Caco-2 (cell line): ENCODE data around the gene TOR1B. TPM values are rescaled to one million over a fixed set of nuclear protein-coding genes. Genes with fewer than 3 reads are reported as not detected.
"Not testable (repeated sequence)": the region's sequence is repeated elsewhere in the genome, so short reads cannot be mapped to it uniquely, and the experiment has no call there.

ENCODE experiments used
- BruUV-seq: library from RNA; stranded (reverse); fragments of 400-500 nt; replicated peaks from 2 replicates; lab custom pipeline; 2021; lab: Mats Ljungman, UMichigan
- CTCF ChIA-PET: fragments of 300-600 bp; sonication (Branson Sonifier 250); formaldehyde crosslinking; loops from one replicate; lab custom pipeline; 2022; ENCODE audit warnings: antibody characterized with exemption; lab: Charles Lee
- POLR2A ChIA-PET: fragments of 300-600 bp; sonication (Branson Sonifier 250); formaldehyde crosslinking; loops from one replicate; lab custom pipeline; 2022; ENCODE audit warnings: antibody characterized with exemption; lab: Charles Lee
- DNase-seq, 2 experiments: peaks; one replicate each; pipeline versions ENCODE4 v3.0.0 to v3.0.0-alpha.2; 2020 to 2022
- H3K27me3 ChIP-seq: replicated peaks from 2 replicates; pipeline ENCODE4 v1.6.0; 2011; ENCODE audit warnings: low read length; ENCODE audit not compliant: control insufficient read depth, insufficient read depth
- H3K36me3 ChIP-seq: 2 replicates; pipeline ENCODE4 v1.5.1; 2011; ENCODE audit warnings: low read length; ENCODE audit not compliant: control insufficient read depth, insufficient read depth
- H3K4me1 ChIP-seq: fragments of 250-450 bp; sonication (Bioruptor Pico); 2 replicates; pipeline ENCODE4 v1.5.1; 2020; ENCODE audit warnings: mild to moderate bottlenecking
- H3K4me3 ChIP-seq: 2 replicates; pipeline ENCODE4 v1.5.1; 2011; ENCODE audit warnings: low read depth, mild to moderate bottlenecking, control low read depth, low read length
- H3K9me3 ChIP-seq: fragments of 250-450 bp; sonication (Bioruptor Pico); 2 replicates; pipeline ENCODE4 v1.5.1; 2020; ENCODE audit warnings: mild to moderate bottlenecking, moderate library complexity
- H3K27ac Mint-ChIP-seq: one replicate; pipeline ENCODE4 v1.8.0; 2022; ENCODE audit warnings: mixed read lengths; ENCODE audit not compliant: unreplicated experiment
- H3K27me3 Mint-ChIP-seq: one replicate; pipeline ENCODE4 v1.8.0; 2022; ENCODE audit warnings: mixed read lengths; ENCODE audit not compliant: insufficient read depth, unreplicated experiment
- H3K36me3 Mint-ChIP-seq: one replicate; pipeline ENCODE4 v1.8.0; 2022; ENCODE audit warnings: mild to moderate bottlenecking, mixed read lengths; ENCODE audit not compliant: insufficient read depth, unreplicated experiment
- H3K4me1 Mint-ChIP-seq: one replicate; pipeline ENCODE4 v1.8.0; 2022; ENCODE audit warnings: low read depth, mixed read lengths; ENCODE audit not compliant: unreplicated experiment
- H3K4me3 Mint-ChIP-seq: one replicate; pipeline ENCODE4 v1.8.0; 2022; ENCODE audit warnings: mild to moderate bottlenecking, moderate library complexity, mixed read lengths; ENCODE audit not compliant: unreplicated experiment
- H3K9me3 Mint-ChIP-seq: one replicate; pipeline ENCODE4 v1.8.0; 2022; ENCODE audit warnings: mixed read lengths; ENCODE audit not compliant: unreplicated experiment
- intact Hi-C: fragments of 100-400 bp; cut with micrococcal nuclease; formaldehyde crosslinking; loops from one replicate; pipeline ENCODE4 v1.10.0; 2022; ENCODE audit not compliant: unreplicated experiment
- total RNA-seq: library from RNA; stranded (reverse); gene quantifications from 2 replicates; pipeline ENCODE4 v1.2.3, GENCODE V29; 2022
- TF ChIP-seq, protein P1 (sequence below), 2 experiments: fragments of 200-600 bp in 1 of 2; IDR thresholded peaks; 1 replicate in 1 of 2; 2 replicates in 1 of 2; pipeline versions ENCODE4 v1.5.1 to v1.8.0; 2011 to 2022; ENCODE audit warnings: antibody characterized with exemption in 1 of 2, control low read depth in 1 of 2, inconsistent platforms in 1 of 2, low read depth in 1 of 2, low read length in 1 of 2, mild to moderate bottlenecking in 1 of 2, moderate library complexity in 1 of 2; ENCODE audit not compliant: insufficient read depth in 1 of 2, severe bottlenecking in 1 of 2, unreplicated experiment in 1 of 2

Gene TOR1B
- total RNA-seq, 1 experiment from 2014 or later = 22.8 TPM

DNA sequence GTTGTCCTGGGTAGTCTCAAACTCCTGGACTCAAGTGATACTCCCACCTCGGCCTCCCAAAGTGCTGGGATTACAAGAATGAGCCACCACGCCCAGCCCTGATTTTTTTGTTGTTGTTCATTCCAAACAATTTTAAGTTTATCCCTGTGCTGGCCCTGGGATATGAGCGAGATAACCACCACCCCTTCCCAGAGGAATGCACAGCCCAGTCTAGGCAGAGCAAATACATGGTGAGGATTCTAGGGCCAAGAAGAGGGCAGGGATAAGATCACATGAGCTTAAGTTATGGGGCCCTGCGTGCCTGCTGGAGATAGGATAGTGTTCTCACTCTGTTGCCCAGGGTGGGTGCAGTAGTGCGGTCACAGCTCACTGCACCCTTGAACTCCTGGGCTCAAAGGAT is 21.0 kb upstream of the TOR1B start:
- no peaks in the 10 kb centered on the region for H3K36me3 ChIP-seq
- no peak for DNase-seq
- intact Hi-C loops = no loop called here
- no TSS peak for BruUV-seq
- H3K27me3 ChIP-seq = no peaks in the 10 kb centered on the region
- ChIA-PET POLR2A (interaction anchor here (0.5 kb wide), 1 partner anchor 55 kb away, joined by 4 read pairs; no protein-coding TSS in a partner anchor), CTCF (interaction anchor here (0.6 to 1.6 kb wide), 4 partner anchors 32 to 140 kb away, joined by 3 to 15 read pairs (median 5); partner anchors contain the start of gene ASB6)
- Mint-ChIP-seq H3K4me1 (peaks cover 6% of the 10 kb centered on the region), H3K27me3 (peaks cover 10% of the 10 kb centered on the region), H3K27ac (no peak overlapping the region), H3K36me3 (peaks cover 4% of the 10 kb centered on the region), H3K4me3 (no peak overlapping the region), H3K9me3 (no peaks in the 10 kb centered on the region)
- peaks cover 14% of the 10 kb centered on the region for H3K4me1 ChIP-seq
- TF ChIP-seq, protein P1, sequence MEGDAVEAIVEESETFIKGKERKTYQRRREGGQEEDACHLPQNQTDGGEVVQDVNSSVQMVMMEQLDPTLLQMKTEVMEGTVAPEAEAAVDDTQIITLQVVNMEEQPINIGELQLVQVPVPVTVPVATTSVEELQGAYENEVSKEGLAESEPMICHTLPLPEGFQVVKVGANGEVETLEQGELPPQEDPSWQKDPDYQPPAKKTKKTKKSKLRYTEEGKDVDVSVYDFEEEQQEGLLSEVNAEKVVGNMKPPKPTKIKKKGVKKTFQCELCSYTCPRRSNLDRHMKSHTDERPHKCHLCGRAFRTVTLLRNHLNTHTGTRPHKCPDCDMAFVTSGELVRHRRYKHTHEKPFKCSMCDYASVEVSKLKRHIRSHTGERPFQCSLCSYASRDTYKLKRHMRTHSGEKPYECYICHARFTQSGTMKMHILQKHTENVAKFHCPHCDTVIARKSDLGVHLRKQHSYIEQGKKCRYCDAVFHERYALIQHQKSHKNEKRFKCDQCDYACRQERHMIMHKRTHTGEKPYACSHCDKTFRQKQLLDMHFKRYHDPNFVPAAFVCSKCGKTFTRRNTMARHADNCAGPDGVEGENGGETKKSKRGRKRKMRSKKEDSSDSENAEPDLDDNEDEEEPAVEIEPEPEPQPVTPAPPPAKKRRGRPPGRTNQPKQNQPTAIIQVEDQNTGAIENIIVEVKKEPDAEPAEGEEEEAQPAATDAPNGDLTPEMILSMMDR (IDR thresholded peaks at IDR 0.05; ENCODE audit: insufficient read depth in 1 of 2, low read depth in 1 of 2, low read length in 1 of 2, severe bottlenecking in 1 of 2, unreplicated experiment in 1 of 2) = no peak
- H3K4me3 ChIP-seq = no peak overlapping the region
- H3K9me3 ChIP-seq = no peaks in the 10 kb centered on the region

DNA sequence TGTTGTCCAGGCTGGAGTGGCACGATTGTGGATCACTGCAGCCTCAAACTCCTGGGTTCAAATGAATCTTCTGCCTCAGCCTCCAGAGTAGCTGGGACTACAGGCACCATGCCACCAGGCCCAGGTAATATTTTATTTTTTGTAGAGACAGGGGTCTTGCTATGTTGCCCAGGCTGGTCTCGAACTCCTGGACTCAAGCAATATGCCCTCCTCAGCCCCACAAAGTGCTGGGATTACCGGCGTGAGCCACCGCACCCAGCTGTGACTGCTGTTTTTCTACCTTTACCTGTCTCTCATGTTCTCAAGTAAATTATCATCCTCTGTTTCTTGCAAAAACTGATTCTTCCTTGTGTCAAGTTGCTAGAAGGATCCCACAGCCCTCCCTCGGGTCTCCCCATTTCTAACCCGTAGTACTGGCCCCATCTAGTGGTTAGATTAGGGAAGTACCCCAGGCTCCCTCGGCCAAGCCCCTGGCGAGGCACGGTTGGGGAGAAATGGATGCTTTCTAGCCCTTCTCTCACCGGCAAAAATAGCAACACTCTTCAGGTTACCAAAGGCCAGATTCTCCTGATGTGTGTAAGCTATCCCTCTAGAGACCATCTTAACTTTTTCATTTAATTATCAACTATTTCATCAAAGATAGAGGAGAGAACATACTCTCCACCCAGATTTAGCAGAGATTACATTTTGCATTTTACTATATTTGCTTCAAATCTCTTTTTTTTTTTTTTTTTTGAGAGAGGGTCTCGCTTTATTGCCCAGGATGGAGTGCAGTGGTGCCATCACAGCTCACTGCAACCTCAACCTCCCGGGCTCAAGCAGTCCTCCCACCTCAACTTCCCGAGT is 19.2 kb upstream of the TOR1B start:
- POLR2A ChIA-PET = no interaction called here

DNA sequence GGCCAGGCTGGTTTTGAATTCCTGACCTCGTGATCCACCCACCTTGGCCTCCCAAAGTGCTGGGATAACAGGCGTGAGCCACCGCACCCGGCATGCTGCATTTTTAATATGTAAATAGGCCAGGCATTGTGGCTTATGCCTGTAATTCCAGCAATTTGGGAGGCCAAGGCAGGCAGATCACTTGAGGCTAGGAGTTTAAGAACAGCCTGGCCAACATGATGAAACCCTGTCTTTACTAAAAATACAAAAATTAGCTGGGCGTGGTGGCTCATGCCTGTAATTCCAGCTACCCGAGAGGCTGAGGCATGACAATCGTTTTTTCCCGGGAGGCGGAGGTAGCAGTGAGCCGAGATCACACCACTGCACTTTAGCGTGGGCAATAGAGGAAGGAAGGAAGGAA is 18.0 kb upstream of the TOR1B start:
- H3K36me3 Mint-ChIP-seq, H3K4me1 ChIP-seq, DNase-seq, H3K36me3 ChIP-seq, H3K9me3 ChIP-seq, H3K27ac Mint-ChIP-seq, H3K4me1 Mint-ChIP-seq, H3K4me3 Mint-ChIP-seq, BruUV-seq, POLR2A ChIA-PET, H3K4me3 ChIP-seq, intact Hi-C loops, H3K27me3 ChIP-seq, H3K9me3 Mint-ChIP-seq: not testable (repeated sequence)
- H3K27me3 Mint-ChIP-seq = peaks cover 12% of the 10 kb centered on the region
- CTCF ChIA-PET = interaction anchor here (0.7 to 1.5 kb wide), 2 partner anchors 59 to 612 kb away, joined by 3 to 5 read pairs; no protein-coding TSS in a partner anchor

More for the DNA sequence above, 19.2 kb upstream of the TOR1B start:
- Histone ChIP-seq H3K36me3 (no peaks in the 10 kb centered on the region), H3K4me1 (peaks cover 7% of the 10 kb centered on the region), H3K4me3 (no peak overlapping the region), H3K9me3 (no peaks in the 10 kb centered on the region), H3K27me3 (no peaks in the 10 kb centered on the region)
- Mint-ChIP-seq H3K36me3 (no peaks in the 10 kb centered on the region), H3K4me3 (no peak overlapping the region), H3K27me3 (peaks cover 13% of the 10 kb centered on the region), H3K4me1 (no peaks in the 10 kb centered on the region), H3K9me3 (no peaks in the 10 kb centered on the region), H3K27ac (no peak overlapping the region)
- CTCF ChIA-PET = interaction anchor here (0.6 to 1.3 kb wide), 4 partner anchors 41 to 141 kb away, joined by 3 to 7 read pairs (median 4); partner anchors contain the start of gene ASB6
- TF ChIP-seq, protein P1 (IDR thresholded peaks at IDR 0.05; ENCODE audit: insufficient read depth in 1 of 2, low read depth in 1 of 2, low read length in 1 of 2, severe bottlenecking in 1 of 2, unreplicated experiment in 1 of 2) = peak; percentile 89 to 91
- BruUV-seq = no TSS peak
- intact Hi-C loops = loop anchor here (1.0 kb wide), 2 partner anchors 46 to 141 kb away; partner anchors contain the start of gene ASB6
- DNase-seq = peak; percentile 70 to 82
